H54 (cell line): Measurements from ENCODE around the gene BAD.

Experiments
- DNase-seq: peaks from one replicate; pipeline ENCODE4 v3.0.0; 2011; ENCODE audit warnings: low spot score, mixed read lengths; ENCODE audit not compliant: insufficient read length
- FAIRE-seq: peaks from 3 replicates; lab custom pipeline; 2011; peaks lifted over from hg19 to GRCh38; lab: Jason Lieb, UNC
- POLR2A ChIP-seq: IDR thresholded peaks from 2 replicates; pipeline ENCODE4 v1.6.1; 2011; ENCODE audit warnings: low read depth, mild to moderate bottlenecking, low read length

Gene BAD

GRCh38 chr11:64229744-64230170 lies 54.7 kb downstream of the BAD start:
- no peak for DNase-seq
- no peak for FAIRE-seq
- no peak for TF ChIP-seq POLR2A

GRCh38 chr11:64229090-64229743 lies 55.2 kb downstream of the BAD start:
- TF ChIP-seq POLR2A, result no peak
- no peak for DNase-seq
- FAIRE-seq, result no peak

- no peak for FAIRE-seq
These were observed 57.0 kb downstream of the BAD start for GRCh38 chr11:64227405-64227956.

GRCh38 chr11:64226507-64227051 lies 57.9 kb downstream of the BAD start:
- FAIRE-seq, result no peak
- DNase-seq, result no peak
- TF ChIP-seq POLR2A, result no peak

More at GRCh38 chr11:64227405-64227956, 57.0 kb downstream of the BAD start:
- no peak for TF ChIP-seq POLR2A
- no peak for DNase-seq

- peak; percentile 72; the same call in 1 of the 2 replicates for TF ChIP-seq POLR2A
- DNase-seq (peak; percentile 78), FAIRE-seq (no peak)
These were observed 58.6 kb downstream of the BAD start, which contains the start of the genes NUDT22 and TRPT1 for GRCh38 chr11:64225608-64226506. NUDT22 (plus strand) TSS chr11:64226274; CDS start chr11:64226653, 379 bp downstream. TRPT1 (minus strand) TSS chr11:64226186; CDS start chr11:64225860, 326 bp downstream.

- no peak for TF ChIP-seq POLR2A
- FAIRE-seq (no peak), DNase-seq (no peak)
These were observed 59.4 kb downstream of the BAD start for GRCh38 chr11:64224891-64225607.

- FAIRE-seq, result no peak
- no peak for TF ChIP-seq POLR2A
- DNase-seq, result peak; percentile 77
These were observed 60.1 kb downstream of the BAD start for GRCh38 chr11:64224151-64224890.

GRCh38 chr11:64223001-64223651 lies 61.3 kb downstream of the BAD start:
- no peak for TF ChIP-seq POLR2A
- FAIRE-seq (no peak), DNase-seq (no peak)

- FAIRE-seq, result no peak
These were observed 61.8 kb downstream of the BAD start for GRCh38 chr11:64222651-64223000.

GRCh38 chr11:64220798-64221197 lies 63.7 kb downstream of the BAD start:
- FAIRE-seq (no peak), DNase-seq (no peak)
- TF ChIP-seq POLR2A, result no peak

More at GRCh38 chr11:64222651-64223000, 61.8 kb downstream of the BAD start:
- no peak for TF ChIP-seq POLR2A
- no peak for DNase-seq

- no peak for TF ChIP-seq POLR2A
- no peak for FAIRE-seq
- no peak for DNase-seq
These were observed 64.2 kb downstream of the BAD start for GRCh38 chr11:64220271-64220670.
